A204.1 (cell line): ENCODE results near the gene PSRC1.

Experiments
- FAIRE-seq: peaks from 2 replicates; lab custom pipeline; 2012; peaks lifted over from hg19 to GRCh38; lab: Jason Lieb, UNC

The PSRC1 gene

GRCh38 chr1:109243860-109244552 is 38.9 kb downstream of the PSRC1 start:
- FAIRE-seq: no peak

GRCh38 chr1:109243221-109243620 is 39.7 kb downstream of the PSRC1 start:
- FAIRE-seq: no peak

GRCh38 chr1:109242387-109242786 is 40.6 kb downstream of the PSRC1 start:
- no peak for FAIRE-seq

- no peak for FAIRE-seq
Measured at GRCh38 chr1:109241841-109242345, 41.1 kb downstream of the PSRC1 start.

- no peak for FAIRE-seq
Measured at GRCh38 chr1:109241344-109241743, 41.6 kb downstream of the PSRC1 start.

- no peak for FAIRE-seq
Measured at GRCh38 chr1:109240158-109241152, 42.5 kb downstream of the PSRC1 start.

GRCh38 chr1:109239409-109240068 is 43.4 kb downstream of the PSRC1 start:
- no peak for FAIRE-seq

- no peak for FAIRE-seq
Measured at GRCh38 chr1:109239047-109239408, 43.9 kb downstream of the PSRC1 start.

GRCh38 chr1:109238382-109238781 is 44.6 kb downstream of the PSRC1 start:
- no peak for FAIRE-seq

GRCh38 chr1:109237512-109237911 is 45.4 kb downstream of the PSRC1 start:
- no peak for FAIRE-seq

- FAIRE-seq: no peak
Measured at GRCh38 chr1:109235137-109235536, 47.8 kb downstream of the PSRC1 start.

- no peak for FAIRE-seq
Measured at GRCh38 chr1:109231066-109231465, 51.9 kb downstream of the PSRC1 start.
